Naive thymus-derived CD8-positive, alpha-beta T cell (primary cell): ENCODE data around the gene ACOT4. TPM values are rescaled to one million over a fixed set of nuclear protein-coding genes. Genes with fewer than 3 reads are reported as not detected.

ENCODE experiments used
- ATAC-seq, 2 donors: fragments of 150-1000 bp; cut with Tn5 transposase in 1 of 2; sonication (Bioruptor Pico), chemical (Tn5 transposase) in 1 of 2; 1 replicate in 1 of 2; 2 replicates in 1 of 2; pipeline ENCODE4 v1.10.0; 2021; ENCODE audit warnings: mild to moderate bottlenecking in 2 of 2, moderate library complexity in 2 of 2
- POLR2A ChIA-PET: fragments of 350-600 bp; sonication (Branson Sonifier 250); formaldehyde crosslinking; loops from one replicate; lab custom pipeline; 2021; ENCODE audit warnings: antibody characterized with exemption; lab: Charles Lee
- DNase-seq, 10 donors: peaks; one replicate each; pipeline versions ENCODE4 v3.0.0 to v3.0.0-alpha.2; 2020 to 2022
- H3K27ac Mint-ChIP-seq, 10 donors: one replicate each; pipeline ENCODE4 v1.8.0; 2020 to 2022; ENCODE audit warnings: mild to moderate bottlenecking in 10 of 10, mixed read lengths in 10 of 10, moderate library complexity in 4 of 10, inconsistent platforms in 1 of 10
- H3K27me3 Mint-ChIP-seq, 5 donors: one replicate each; pipeline ENCODE4 v1.8.0; 2021 to 2022; ENCODE audit warnings: mixed read lengths in 5 of 5
- H3K36me3 Mint-ChIP-seq, 3 donors: one replicate each; pipeline ENCODE4 v1.8.0; 2020 to 2022; ENCODE audit warnings: mixed read lengths in 3 of 3, mild to moderate bottlenecking in 2 of 3, inconsistent platforms in 1 of 3
- H3K4me1 Mint-ChIP-seq, 4 donors: one replicate each; pipeline ENCODE4 v1.8.0; 2021 to 2022; ENCODE audit warnings: mixed read lengths in 4 of 4
- H3K4me3 Mint-ChIP-seq, 10 donors: one replicate each; pipeline ENCODE4 v1.8.0; 2020 to 2022; ENCODE audit warnings: mild to moderate bottlenecking in 10 of 10, mixed read lengths in 10 of 10, moderate library complexity in 6 of 10, inconsistent platforms in 1 of 10
- H3K9me3 Mint-ChIP-seq, 9 donors: one replicate each; pipeline ENCODE4 v1.8.0; 2020 to 2022; ENCODE audit warnings: mixed read lengths in 9 of 9, mild to moderate bottlenecking in 3 of 9, inconsistent platforms in 1 of 9, moderate library complexity in 1 of 9
- polyA plus RNA-seq, 3 donors: library from polyadenylated mRNA; unstranded; fragments of 300-500 nt; fragmentation: Illumina TruSeq; gene quantifications; one replicate each; pipeline ENCODE4 v1.2.3, GENCODE V29; 2021
- total RNA-seq, 8 experiments: library from RNA in 2 of 8; stranded (reverse) in 2 of 8; gene quantifications; one replicate each; pipeline ENCODE4 v1.2.3 and lab custom pipeline; 2021 to 2026

Gene ACOT4
- total and polyA plus RNA-seq, 5 experiments from 2014 or later, result 0.99 to 4.0 (median 1.9) TPM

- H3K27ac Mint-ChIP-seq, result no peak overlapping the region
- no peak for DNase-seq
- no peak for ATAC-seq
Observed at GRCh38 chr14:73640796-73641365, 49.2 kb downstream of the ACOT4 start.

GRCh38 chr14:73644531-73645247 is 53.0 kb downstream of the ACOT4 start, which contains the start of gene DNAL1:
DNAL1 (plus strand) TSS chr14:73644986; CDS start chr14:73645040, 54 bp downstream.
- no peaks in the 10 kb centered on the region for H3K36me3 Mint-ChIP-seq
- POLR2A ChIA-PET, result interaction anchor here (0.5 to 1.9 kb wide), 8 partner anchors 12 to 602 kb away, joined by 3 to 7 read pairs (median 4); partner anchors contain the start of genes ACOT6 and RIOX1
- H3K27me3 Mint-ChIP-seq, result no peaks in the 10 kb centered on the region
- peak; percentile 81 to 94 (median 87) for DNase-seq
- peaks cover 13 to 18% (median 16%) of the 10 kb centered on the region in 4 donors for H3K4me1 Mint-ChIP-seq
- ATAC-seq, result peak; percentile 98 to 99
- H3K9me3 Mint-ChIP-seq, result no peaks in the 10 kb centered on the region
- H3K27ac Mint-ChIP-seq, result peak within 1 kb of the TSS; percentile 91 to 98 (median 96)
- H3K4me3 Mint-ChIP-seq, result peak within 1 kb of the TSS; percentile 89 to 99 (median 96)

More at GRCh38 chr14:73640796-73641365, 49.2 kb downstream of the ACOT4 start:
- no peak overlapping the region for H3K4me3 Mint-ChIP-seq
- POLR2A ChIA-PET, result interaction anchor here (0.6 kb wide), 2 partner anchors 24 to 107 kb away, joined by 3 to 4 read pairs; no protein-coding TSS in a partner anchor
- no peaks in the 10 kb centered on the region for H3K9me3 Mint-ChIP-seq
- H3K36me3 Mint-ChIP-seq, result no peaks in the 10 kb centered on the region
- H3K4me1 Mint-ChIP-seq, result peaks cover 15 to 22% (median 19%) of the 10 kb centered on the region in 4 donors
- peaks cover 0 to 2% (median 0%) of the 10 kb centered on the region in 5 donors for H3K27me3 Mint-ChIP-seq

GRCh38 chr14:73645248-73645610 is 53.6 kb downstream of the ACOT4 start:
- H3K27ac Mint-ChIP-seq, result peak overlapping the region; percentile 91 to 98 (median 96)
- DNase-seq, result no peak
- H3K36me3 Mint-ChIP-seq, result no peaks in the 10 kb centered on the region
- no peaks in the 10 kb centered on the region for H3K9me3 Mint-ChIP-seq
- ATAC-seq, result peak in 1 of 2 donors; percentile 4
- peak overlapping the region; percentile 89 to 99 (median 96) for H3K4me3 Mint-ChIP-seq
- no peaks in the 10 kb centered on the region for H3K27me3 Mint-ChIP-seq
- POLR2A ChIA-PET, result interaction anchor here (0.5 to 1.9 kb wide), 6 partner anchors 33 to 304 kb away, joined by 3 to 7 read pairs (median 4); partner anchors contain the start of genes ACOT6 and RIOX1
- peaks cover 13 to 18% (median 16%) of the 10 kb centered on the region in 4 donors for H3K4me1 Mint-ChIP-seq

Other genes with a start within 250 kb of the ACOT4 start
- gene NUMB, start 133.3 kb upstream of the ACOT4 start, total RNA-seq, result 10 to 100 TPM; 46.8 to 51.2 TPM
- 10 to 100 TPM; 24.5 to 34.7 (median 30.6) TPM for gene NUMB, start 133.3 kb upstream of the ACOT4 start, polyA plus RNA-seq
- 10 to 100 TPM; 36.1 to 38.2 TPM for gene RIOX1, start 100.9 kb upstream of the ACOT4 start, total RNA-seq
- 10 to 100 TPM; 26.4 to 35.9 (median 29.4) TPM for gene RIOX1, start 100.9 kb upstream of the ACOT4 start, polyA plus RNA-seq
- gene ACOT1, start 54.7 kb upstream of the ACOT4 start, total RNA-seq, result 1 to 10 TPM; 1.3 to 1.5 TPM
- gene ACOT1, start 54.7 kb upstream of the ACOT4 start, polyA plus RNA-seq, result 1 to 10 TPM; 1.5 to 3.4 (median 2.5) TPM
- gene HEATR4, start 32.9 kb upstream of the ACOT4 start, total RNA-seq, result not detected
- under 1 TPM in 2 of 3 donors, not detected in 1; 0.22 to 0.46 TPM for gene HEATR4, start 32.9 kb upstream of the ACOT4 start, polyA plus RNA-seq
- gene ACOT2, start 22.7 kb upstream of the ACOT4 start, total RNA-seq, result 10 to 100 TPM; 11.2 to 11.5 TPM
- gene ACOT2, start 22.7 kb upstream of the ACOT4 start, polyA plus RNA-seq, result 10 to 100 TPM; 25.0 to 29.8 (median 26.9) TPM
- not detected for gene ACOT6, start 20.6 kb downstream of the ACOT4 start, total RNA-seq
- not detected for gene ACOT6, start 20.6 kb downstream of the ACOT4 start, polyA plus RNA-seq
- 1 to 10 TPM; 8.0 to 8.9 TPM for gene DNAL1, start 53.1 kb downstream of the ACOT4 start, total RNA-seq
- gene DNAL1, start 53.1 kb downstream of the ACOT4 start, polyA plus RNA-seq, result 1 to 10 TPM; 4.5 to 7.0 (median 5.5) TPM
- gene PNMA1, start 122.5 kb downstream of the ACOT4 start, total RNA-seq, result 10 to 100 TPM; 40.0 to 43.4 TPM
- gene PNMA1, start 122.5 kb downstream of the ACOT4 start, polyA plus RNA-seq, result 10 to 100 TPM; 31.6 to 37.2 (median 37.2) TPM